Muscle layer of colon (tissue), 2 donors: ENCODE results near the gene ZEB1.
"Not testable (repeated sequence)": the region's sequence is repeated elsewhere in the genome, so short reads cannot be mapped to it uniquely, and the experiment has no call there.

Experiments
- H3K27ac ChIP-seq: one replicate; pipeline ENCODE4 v1.7.0; 2013; ENCODE audit warnings: low read depth, mild to moderate bottlenecking, low read length, moderate library complexity
- H3K27me3 ChIP-seq, 2 donors: one replicate each; pipeline ENCODE4 v1.7.0; 2013; ENCODE audit warnings: low read length in 2 of 2, mild to moderate bottlenecking in 2 of 2; ENCODE audit not compliant: insufficient read depth in 2 of 2, control insufficient read depth in 1 of 2
- H3K36me3 ChIP-seq: one replicate; pipeline ENCODE4 v1.7.0; 2013; ENCODE audit warnings: mild to moderate bottlenecking, low read length; ENCODE audit not compliant: insufficient read depth
- H3K4me1 ChIP-seq: one replicate; pipeline ENCODE4 v1.7.0; 2013; ENCODE audit warnings: mild to moderate bottlenecking, low read length; ENCODE audit not compliant: insufficient read depth
- H3K4me3 ChIP-seq, 2 donors: one replicate each; pipeline ENCODE4 v1.7.0; 2013; ENCODE audit warnings: low read length in 2 of 2, low read depth in 1 of 2, mild to moderate bottlenecking in 1 of 2, moderate library complexity in 1 of 2
- H3K9ac ChIP-seq: one replicate; pipeline ENCODE4 v1.7.0; 2013; ENCODE audit warnings: low read length
- H3K9me3 ChIP-seq: one replicate; pipeline ENCODE4 v1.7.0; 2013; ENCODE audit warnings: mild to moderate bottlenecking, low read length
- donor health status: abdominal sarcoma.
- donor health status: Adenocarcinoma of cecum.

Gene ZEB1

DNA sequence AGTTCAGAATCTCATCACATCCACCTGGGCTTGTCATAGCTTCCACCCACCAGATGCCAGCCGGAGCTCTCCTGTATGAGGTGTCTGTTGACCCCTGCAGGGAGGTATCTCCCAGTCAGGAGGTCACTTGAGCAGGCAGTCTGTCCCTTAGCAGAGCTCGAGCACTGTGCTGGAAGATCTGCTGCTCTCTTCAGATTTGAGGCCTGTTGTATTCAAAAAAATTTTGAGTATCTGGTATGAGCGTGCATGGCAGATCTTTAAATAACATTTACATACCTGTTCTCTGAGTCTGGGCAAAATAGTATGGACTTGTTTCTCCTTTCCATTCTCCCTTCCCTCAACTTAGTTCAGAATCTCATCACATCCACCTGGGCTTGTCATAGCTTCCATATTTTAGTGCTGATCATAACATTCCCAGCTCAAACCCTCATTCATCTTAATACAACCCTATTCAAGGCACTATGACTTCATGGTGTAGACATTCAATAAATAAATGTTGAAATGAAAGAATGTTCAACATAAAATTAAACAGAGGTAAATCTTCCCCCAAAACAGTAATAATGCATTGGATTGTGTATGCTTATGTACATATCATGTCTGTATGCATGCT, 249.3 kb downstream of the ZEB1 start:
- H3K36me3 ChIP-seq, H3K27me3 ChIP-seq, H3K27ac ChIP-seq, H3K4me3 ChIP-seq, H3K9me3 ChIP-seq, H3K9ac ChIP-seq, H3K4me1 ChIP-seq: not testable (repeated sequence)

GRCh38 chr10:31574577-31574976, 255.6 kb downstream of the ZEB1 start:
- no peak overlapping the region for H3K4me3 ChIP-seq
- no peaks in the 10 kb centered on the region for H3K9me3 ChIP-seq
- H3K27ac ChIP-seq: no peak overlapping the region
- H3K9ac ChIP-seq: no peak overlapping the region
- no peaks in the 10 kb centered on the region for H3K36me3 ChIP-seq
- no peaks in the 10 kb centered on the region for H3K27me3 ChIP-seq
- no peaks in the 10 kb centered on the region for H3K4me1 ChIP-seq

DNA sequence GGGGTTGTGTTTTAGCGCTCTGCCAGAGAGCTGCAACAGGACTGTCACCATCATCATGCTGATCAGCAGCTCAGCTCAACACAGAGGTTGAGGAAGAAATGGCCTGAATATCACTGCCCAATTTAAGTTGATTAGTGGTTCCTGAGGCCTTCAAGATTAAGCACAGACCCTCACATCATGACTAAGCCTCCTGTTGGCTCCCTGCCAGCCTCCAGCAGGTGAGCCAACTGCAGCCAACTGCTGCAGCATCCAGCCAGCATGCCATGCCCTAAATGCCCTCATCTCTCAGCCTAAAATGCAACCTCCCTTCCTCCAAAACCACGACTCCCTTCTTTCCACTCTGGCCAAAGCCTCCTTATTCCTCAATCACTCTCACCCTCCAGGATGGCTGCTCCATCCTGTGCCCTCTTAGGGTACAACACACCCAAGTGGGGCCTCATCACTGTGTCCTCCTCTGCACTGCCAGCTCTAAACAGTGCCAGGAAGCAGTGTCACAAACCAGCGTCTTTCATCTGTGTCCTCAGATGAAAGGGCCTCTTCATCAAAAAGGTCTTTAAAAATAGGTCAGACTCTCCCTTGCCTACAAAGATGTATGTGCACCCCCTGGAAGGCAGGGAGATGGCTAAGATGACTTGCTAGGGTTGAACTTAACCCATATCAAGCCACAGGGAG, 259.3 kb downstream of the ZEB1 start:
- Histone ChIP-seq H3K9me3 (no peaks in the 10 kb centered on the region), H3K27ac (no peak overlapping the region), H3K4me1 (peaks cover 13% of the 10 kb centered on the region), H3K4me3 (no peak overlapping the region), H3K27me3 (no peaks in the 10 kb centered on the region), H3K36me3 (no peaks in the 10 kb centered on the region), H3K9ac (no peak overlapping the region)

DNA sequence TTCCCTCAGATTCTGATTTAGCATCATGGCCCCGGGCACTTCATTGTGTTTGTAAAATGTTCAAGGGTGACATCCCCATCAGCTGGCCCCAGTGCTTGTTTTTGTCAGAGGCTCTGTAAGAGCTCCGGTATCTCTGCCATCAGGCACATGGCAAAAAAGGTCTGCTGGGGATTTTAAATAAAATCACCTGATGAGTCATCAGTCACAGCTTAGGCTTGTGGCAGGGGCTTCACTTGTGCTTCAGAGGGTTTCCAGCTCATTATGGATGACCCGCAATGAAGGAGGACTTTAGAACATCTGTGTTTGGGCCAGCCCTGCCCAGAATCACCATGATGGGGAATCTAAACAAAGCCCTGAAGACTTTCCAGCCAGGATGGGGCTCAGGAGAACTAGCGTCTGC, 259.9 kb downstream of the ZEB1 start:
- H3K27ac ChIP-seq: no peak overlapping the region
- H3K4me3 ChIP-seq: no peak overlapping the region
- H3K36me3 ChIP-seq: no peaks in the 10 kb centered on the region
- H3K9ac ChIP-seq: no peak overlapping the region
- peaks cover 20% of the 10 kb centered on the region for H3K4me1 ChIP-seq
- no peaks in the 10 kb centered on the region for H3K9me3 ChIP-seq
- no peaks in the 10 kb centered on the region for H3K27me3 ChIP-seq
